Uterus (tissue), 2 donors: Measurements from ENCODE around the gene PTPRM.

ENCODE experiments used
- CTCF ChIP-seq, 4 experiments: fragments of 200-600 bp in 2 of 4; fragments of 450-650 bp in 2 of 4; sonication (generic) in 2 of 4; IDR thresholded peaks; one replicate each; pipeline ENCODE4 v1.5.1; 2016 to 2019; ENCODE audit warnings: antibody characterized with exemption in 4 of 4, mild to moderate bottlenecking in 2 of 4, moderate library complexity in 1 of 4
- POLR2A ChIP-seq, 2 donors: fragments of 450-650 bp; IDR thresholded peaks; one replicate each; pipeline ENCODE4 v1.6.1; 2016; ENCODE audit warnings: antibody characterized with exemption in 2 of 2, mild to moderate bottlenecking in 1 of 2, moderate library complexity in 1 of 2

- no peak for TF ChIP-seq CTCF (IDR thresholded peaks at IDR 0.05)
- no peak for TF ChIP-seq POLR2A (IDR thresholded peaks at IDR 0.05)
Measured at GRCh38 chr18:8375249-8375648, 808.1 kb downstream of the PTPRM start.
